ENCODE data around the gene NCKAP5.

Gene NCKAP5

DNA sequence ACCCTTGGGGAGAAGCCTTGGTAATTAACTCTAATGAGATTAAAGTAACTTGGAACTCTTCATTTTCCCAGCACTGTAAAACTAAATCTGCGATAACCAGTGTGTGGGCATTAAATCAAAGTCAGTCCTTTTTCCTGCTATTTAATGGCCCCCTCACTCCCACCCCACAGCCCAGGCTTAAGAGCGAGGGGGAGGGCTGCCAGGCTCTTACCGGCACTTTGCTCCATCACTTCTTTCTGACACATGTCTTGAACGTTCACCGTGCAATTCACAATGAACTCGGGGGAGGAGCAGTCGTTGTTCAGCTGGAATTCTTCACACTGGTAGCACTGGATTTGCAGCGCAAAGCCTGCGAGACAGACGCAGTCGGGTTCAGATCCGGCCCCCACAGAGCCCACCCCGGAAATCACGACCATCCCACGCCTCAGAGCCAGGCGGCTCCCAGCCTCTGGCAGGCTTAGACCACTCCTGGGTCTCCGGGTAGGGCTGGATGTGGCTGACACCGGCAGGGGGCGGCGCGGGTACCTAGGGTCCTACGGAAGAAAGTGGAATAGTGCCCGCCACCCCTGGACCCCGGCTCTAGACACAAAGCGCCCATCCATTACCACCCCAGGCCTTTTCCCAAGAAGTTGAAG, 900.0 kb downstream of the NCKAP5 start:
- Histone ChIP-seq H3K4me3 (ENCODE audit: low read length in 2 of 2) (peak overlapping the region; percentile 49 to 67), H2BK15ac (ENCODE audit: low read length) (no peak overlapping the region), H3K79me1 (ENCODE audit: low read depth, low read length) (no peaks in the 10 kb centered on the region), H3K4me1 (ENCODE audit: control insufficient read depth in 2 of 2, insufficient read depth in 1 of 2, low read depth in 1 of 2, low read length in 2 of 2) (peaks cover 2 to 31% of the 10 kb centered on the region in 2 donors), H3K27ac (replicated peaks; ENCODE audit: low read length) (no peak overlapping the region), H2AK5ac (ENCODE audit: low read depth, low read length) (no peak overlapping the region), H3K9me3 (replicated peaks in 1 of 2; ENCODE audit: control insufficient read depth in 2 of 2, insufficient read depth in 1 of 2, low read depth in 1 of 2, low read length in 2 of 2) (no peaks in the 10 kb centered on the region), H2BK120ac (ENCODE audit: low read depth, low read length) (no peak overlapping the region), H2BK5ac (ENCODE audit: low read length) (no peak overlapping the region), H3K18ac (ENCODE audit: low read length) (peak overlapping the region; percentile 59), H3K4ac (ENCODE audit: low read length) (no peak overlapping the region), H3K23ac (ENCODE audit: low read depth, low read length, poor library complexity) (peak overlapping the region; percentile 36), H3K36me3 (replicated peaks in 1 of 2; ENCODE audit: control insufficient read depth in 2 of 2, insufficient read depth in 2 of 2, low read length in 2 of 2) (peaks cover 0 to 44% of the 10 kb centered on the region in 2 donors), H4K91ac (ENCODE audit: low read depth, low read length, poor library complexity) (no peak overlapping the region), H4K8ac (ENCODE audit: low read depth, low read length) (no peak overlapping the region), H3K27me3 (ENCODE audit: control insufficient read depth in 3 of 3, insufficient read depth in 3 of 3, low read depth in 1 of 3, low read length in 3 of 3) (peaks cover 0 to 32% (median 0%) of the 10 kb centered on the region in 3 experiments), H2AFZ (ENCODE audit: low read length) (peak overlapping the region; percentile 60), H3K14ac (ENCODE audit: low read length) (no peak overlapping the region), H3K9ac (ENCODE audit: low read depth, low read length, poor library complexity) (peak overlapping the region; percentile 30), H3K4me2 (ENCODE audit: insufficient read depth, low read length, poor library complexity, severe bottlenecking) (peak overlapping the region; percentile 64), H2BK12ac (ENCODE audit: low read length) (no peak overlapping the region)
- DNase-seq (ENCODE audit: low spot score) = no peak
- no CpG with 5 or more reads among the region's 25 CpGs for WGBS, 2 donors (ENCODE audit: extremely low coverage in 2 of 2, insufficient read length in 2 of 2, insufficient replicate concordance in 1 of 2)

DNA sequence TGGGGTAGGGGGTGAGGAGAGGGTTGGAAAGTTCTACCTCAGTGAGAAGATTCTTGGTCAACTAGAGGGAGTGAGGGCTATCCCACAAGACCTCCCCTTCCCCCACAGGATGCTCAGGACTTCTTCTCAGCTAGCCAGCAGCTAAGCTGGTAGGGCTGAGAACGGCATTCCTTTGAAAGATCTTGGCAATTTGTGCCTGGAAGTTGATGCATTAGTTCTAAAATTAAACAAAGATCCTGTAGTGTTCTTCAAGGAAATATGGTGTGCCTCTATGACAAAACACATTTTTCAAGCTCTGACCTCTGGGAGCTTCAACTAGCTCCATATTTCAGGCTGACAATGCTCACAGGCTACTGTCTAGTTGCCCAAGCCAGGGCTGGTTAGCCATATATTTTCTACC, 900.6 kb downstream of the NCKAP5 start:
- H3K18ac ChIP-seq (ENCODE audit: low read length) = no peak overlapping the region
- H3K9me3 ChIP-seq (replicated peaks in 1 of 2; ENCODE audit: control insufficient read depth in 2 of 2, insufficient read depth in 1 of 2, low read depth in 1 of 2, low read length in 2 of 2) = no peaks in the 10 kb centered on the region
- H2BK5ac ChIP-seq (ENCODE audit: low read length) = no peak overlapping the region
- no peak overlapping the region for H3K23ac ChIP-seq (ENCODE audit: low read depth, low read length, poor library complexity)
- H3K27me3 ChIP-seq (ENCODE audit: control insufficient read depth in 3 of 3, insufficient read depth in 3 of 3, low read depth in 1 of 3, low read length in 3 of 3) = peaks cover 0 to 32% (median 0%) of the 10 kb centered on the region in 3 experiments
- peak overlapping the region in 1 of 2 donors; percentile 1 for H3K4me3 ChIP-seq (ENCODE audit: low read length in 2 of 2)
- no peak overlapping the region for H3K14ac ChIP-seq (ENCODE audit: low read length)
- peaks cover 0 to 49% of the 10 kb centered on the region in 2 donors for H3K36me3 ChIP-seq (replicated peaks in 1 of 2; ENCODE audit: control insufficient read depth in 2 of 2, insufficient read depth in 2 of 2, low read length in 2 of 2)
- H3K4me2 ChIP-seq (ENCODE audit: insufficient read depth, low read length, poor library complexity, severe bottlenecking) = no peak overlapping the region
- H2AK5ac ChIP-seq (ENCODE audit: low read depth, low read length) = no peak overlapping the region
- H3K4me1 ChIP-seq (ENCODE audit: control insufficient read depth in 2 of 2, insufficient read depth in 1 of 2, low read depth in 1 of 2, low read length in 2 of 2) = peaks cover 2 to 29% of the 10 kb centered on the region in 2 donors
- H2BK15ac ChIP-seq (ENCODE audit: low read length) = no peak overlapping the region
- no peak for DNase-seq (ENCODE audit: low spot score)
- no peak overlapping the region for H3K27ac ChIP-seq (replicated peaks; ENCODE audit: low read length)
- H3K4ac ChIP-seq (ENCODE audit: low read length) = no peak overlapping the region
- H4K91ac ChIP-seq (ENCODE audit: low read depth, low read length, poor library complexity) = no peak overlapping the region
- no peak overlapping the region for H2BK120ac ChIP-seq (ENCODE audit: low read depth, low read length)
- no peak overlapping the region for H4K8ac ChIP-seq (ENCODE audit: low read depth, low read length)
- no peaks in the 10 kb centered on the region for H3K79me1 ChIP-seq (ENCODE audit: low read depth, low read length)
- H2AFZ ChIP-seq (ENCODE audit: low read length) = no peak overlapping the region
- H3K9ac ChIP-seq (ENCODE audit: low read depth, low read length, poor library complexity) = no peak overlapping the region
- WGBS, 2 donors (ENCODE audit: extremely low coverage in 2 of 2, insufficient read length in 2 of 2, insufficient replicate concordance in 1 of 2) = no CpG with 5 or more reads among the region's 1 CpG
- H2BK12ac ChIP-seq (ENCODE audit: low read length) = no peak overlapping the region

DNA sequence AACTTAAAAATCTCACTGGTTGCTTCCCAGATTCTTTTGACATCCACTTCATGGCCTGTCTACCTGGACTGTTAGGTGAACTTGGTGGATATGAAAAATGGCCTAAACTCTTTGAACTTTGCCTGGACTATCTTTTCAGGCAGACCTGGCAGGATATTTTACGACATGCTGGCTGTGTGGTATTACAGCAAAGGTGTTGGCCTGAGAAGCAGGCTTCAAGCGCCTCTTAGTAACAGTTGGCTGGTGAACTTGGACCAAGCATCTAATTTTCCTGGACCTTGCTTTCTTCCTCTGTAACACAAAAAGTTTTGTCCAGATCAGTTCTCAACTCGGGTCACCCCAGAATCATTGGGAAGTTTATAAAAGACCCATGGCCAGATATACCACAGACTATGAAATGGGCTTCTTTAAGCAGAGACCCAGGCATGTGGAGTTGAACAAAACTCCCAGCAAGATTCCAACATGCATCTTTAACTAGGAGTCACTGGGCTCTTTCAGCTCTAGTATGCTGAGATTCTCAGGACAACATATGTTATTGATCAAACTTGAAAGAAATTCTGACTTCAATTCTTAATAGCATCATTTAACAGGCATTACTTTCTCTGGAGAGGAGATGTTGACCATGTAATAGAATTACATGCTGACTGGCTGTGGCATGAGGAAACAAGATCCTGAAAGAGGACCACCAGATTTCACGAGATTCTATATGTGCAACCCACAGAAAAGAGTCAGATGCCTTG, 902.7 kb downstream of the NCKAP5 start:
- no peaks in the 10 kb centered on the region for H3K79me1 ChIP-seq (ENCODE audit: low read depth, low read length)
- WGBS, 2 donors (ENCODE audit: extremely low coverage in 2 of 2, insufficient read length in 2 of 2, insufficient replicate concordance in 1 of 2) = no CpG with 5 or more reads among the region's 4 CpGs
- H2BK120ac ChIP-seq (ENCODE audit: low read depth, low read length) = no peak overlapping the region
- H3K27ac ChIP-seq (replicated peaks; ENCODE audit: low read length) = no peak overlapping the region
- H2AFZ ChIP-seq (ENCODE audit: low read length) = no peak overlapping the region
- no peak overlapping the region for H3K4ac ChIP-seq (ENCODE audit: low read length)
- no peak overlapping the region for H3K18ac ChIP-seq (ENCODE audit: low read length)
- H3K9ac ChIP-seq (ENCODE audit: low read depth, low read length, poor library complexity) = no peak overlapping the region
- peaks cover 0 to 69% of the 10 kb centered on the region in 2 donors for H3K36me3 ChIP-seq (replicated peaks in 1 of 2; ENCODE audit: control insufficient read depth in 2 of 2, insufficient read depth in 2 of 2, low read length in 2 of 2)
- no peak overlapping the region for H4K8ac ChIP-seq (ENCODE audit: low read depth, low read length)
- DNase-seq (ENCODE audit: low spot score) = no peak
- H3K4me2 ChIP-seq (ENCODE audit: insufficient read depth, low read length, poor library complexity, severe bottlenecking) = no peak overlapping the region
- no peak overlapping the region for H2BK12ac ChIP-seq (ENCODE audit: low read length)
- no peak overlapping the region for H2BK15ac ChIP-seq (ENCODE audit: low read length)
- peaks cover 0 to 27% (median 0%) of the 10 kb centered on the region in 3 experiments for H3K27me3 ChIP-seq (ENCODE audit: control insufficient read depth in 3 of 3, insufficient read depth in 3 of 3, low read depth in 1 of 3, low read length in 3 of 3)
- no peak overlapping the region for H3K14ac ChIP-seq (ENCODE audit: low read length)
- H3K4me1 ChIP-seq (ENCODE audit: control insufficient read depth in 2 of 2, insufficient read depth in 1 of 2, low read depth in 1 of 2, low read length in 2 of 2) = peaks cover 2 to 16% of the 10 kb centered on the region in 2 donors
- H4K91ac ChIP-seq (ENCODE audit: low read depth, low read length, poor library complexity) = no peak overlapping the region
- H3K23ac ChIP-seq (ENCODE audit: low read depth, low read length, poor library complexity) = no peak overlapping the region
- H3K9me3 ChIP-seq (replicated peaks in 1 of 2; ENCODE audit: control insufficient read depth in 2 of 2, insufficient read depth in 1 of 2, low read depth in 1 of 2, low read length in 2 of 2) = no peaks in the 10 kb centered on the region
- no peak overlapping the region for H2AK5ac ChIP-seq (ENCODE audit: low read depth, low read length)
- no peak overlapping the region for H3K4me3 ChIP-seq (ENCODE audit: low read length in 2 of 2)
- no peak overlapping the region for H2BK5ac ChIP-seq (ENCODE audit: low read length)

DNA sequence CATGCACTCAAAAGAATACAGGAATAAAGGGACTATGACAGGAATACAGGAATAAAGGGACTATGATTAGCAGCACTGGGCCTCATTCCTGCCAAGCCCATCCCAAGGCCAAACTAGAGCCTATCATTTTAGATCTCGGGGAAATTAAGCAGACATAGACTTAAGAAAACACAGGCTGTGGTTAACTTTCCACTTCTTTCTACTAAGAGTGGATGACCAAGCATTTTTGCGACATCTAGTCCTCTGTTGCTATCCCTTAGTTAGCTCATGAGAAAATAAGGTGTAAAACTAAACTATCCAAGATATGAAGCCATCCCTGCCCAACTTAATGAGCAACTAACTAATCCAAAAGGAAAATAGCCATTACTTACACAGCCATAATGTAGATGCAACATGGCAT, 904.2 kb downstream of the NCKAP5 start:
- Histone ChIP-seq H3K27ac (replicated peaks; ENCODE audit: low read length) (no peak overlapping the region), H2BK120ac (ENCODE audit: low read depth, low read length) (no peak overlapping the region), H3K23ac (ENCODE audit: low read depth, low read length, poor library complexity) (no peak overlapping the region), H3K9me3 (replicated peaks in 1 of 2; ENCODE audit: control insufficient read depth in 2 of 2, insufficient read depth in 1 of 2, low read depth in 1 of 2, low read length in 2 of 2) (no peaks in the 10 kb centered on the region), H2BK15ac (ENCODE audit: low read length) (no peak overlapping the region), H4K8ac (ENCODE audit: low read depth, low read length) (no peak overlapping the region), H3K79me1 (ENCODE audit: low read depth, low read length) (no peaks in the 10 kb centered on the region), H3K9ac (ENCODE audit: low read depth, low read length, poor library complexity) (no peak overlapping the region), H2AFZ (ENCODE audit: low read length) (no peak overlapping the region), H3K4me2 (ENCODE audit: insufficient read depth, low read length, poor library complexity, severe bottlenecking) (no peak overlapping the region), H3K4me1 (ENCODE audit: control insufficient read depth in 2 of 2, insufficient read depth in 1 of 2, low read depth in 1 of 2, low read length in 2 of 2) (peaks cover 2 to 10% of the 10 kb centered on the region in 2 donors), H3K4ac (ENCODE audit: low read length) (no peak overlapping the region), H2AK5ac (ENCODE audit: low read depth, low read length) (no peak overlapping the region), H3K18ac (ENCODE audit: low read length) (no peak overlapping the region), H2BK12ac (ENCODE audit: low read length) (no peak overlapping the region), H3K27me3 (ENCODE audit: control insufficient read depth in 3 of 3, insufficient read depth in 3 of 3, low read depth in 1 of 3, low read length in 3 of 3) (peaks cover 0 to 15% (median 0%) of the 10 kb centered on the region in 3 experiments), H3K4me3 (ENCODE audit: low read length in 2 of 2) (no peak overlapping the region), H3K36me3 (replicated peaks in 1 of 2; ENCODE audit: control insufficient read depth in 2 of 2, insufficient read depth in 2 of 2, low read length in 2 of 2) (peaks cover 0 to 84% of the 10 kb centered on the region in 2 donors), H2BK5ac (ENCODE audit: low read length) (no peak overlapping the region), H3K14ac (ENCODE audit: low read length) (no peak overlapping the region), H4K91ac (ENCODE audit: low read depth, low read length, poor library complexity) (no peak overlapping the region)
- no CpG with 5 or more reads among the region's 2 CpGs for WGBS, 2 donors (ENCODE audit: extremely low coverage in 2 of 2, insufficient read length in 2 of 2, insufficient replicate concordance in 1 of 2)
- DNase-seq (ENCODE audit: low spot score) = no peak
